A673 (cell line): ENCODE results near the gene PRR23E. TPM values are rescaled to one million over a fixed set of nuclear protein-coding genes. Genes with fewer than 3 reads are reported as not detected.

Experiments used
- BruUV-seq: library from RNA; stranded (reverse); fragments of 400-500 nt; replicated peaks from 2 replicates; lab custom pipeline; 2021; lab: Mats Ljungman, UMichigan
- CTCF ChIA-PET: fragments of 300-600 bp; sonication (Branson Sonifier 250); formaldehyde crosslinking; loops from one replicate; lab custom pipeline; 2022; ENCODE audit warnings: antibody characterized with exemption; lab: Charles Lee
- POLR2A ChIA-PET: fragments of 300-600 bp; sonication (Branson Sonifier 250); formaldehyde crosslinking; loops from one replicate; lab custom pipeline; 2022; ENCODE audit warnings: antibody characterized with exemption; ENCODE audit not compliant: low non-redundant PET; lab: Charles Lee
- DNase-seq: peaks from one replicate; pipeline ENCODE4 v3.0.0-alpha.2; 2015; ENCODE audit warnings: low spot score
- H3K27ac ChIP-seq: fragments of 200-600 bp; sonication (generic); 2 replicates; pipeline ENCODE4 v1.5.1; 2016; ENCODE audit warnings: mixed run types, low read depth, mild to moderate bottlenecking, mixed read lengths, antibody characterized with exemption, low read length; ENCODE audit not compliant: poor library complexity, severe bottlenecking
- H3K27me3 ChIP-seq: fragments of 200-600 bp; sonication (generic); replicated peaks from 2 replicates; pipeline ENCODE4 v1.6.1; 2017; ENCODE audit warnings: mixed run types, low read depth, mild to moderate bottlenecking, mixed read lengths, antibody characterized with exemption, low read length; ENCODE audit not compliant: insufficient read depth, poor library complexity
- H3K36me3 ChIP-seq: fragments of 200-600 bp; sonication (generic); 2 replicates; pipeline ENCODE4 v1.6.1; 2016; ENCODE audit warnings: mixed run types, mild to moderate bottlenecking, mixed read lengths, antibody characterized with exemption, low read length; ENCODE audit not compliant: insufficient read depth, poor library complexity, severe bottlenecking
- H3K4me1 ChIP-seq: fragments of 200-600 bp; sonication (generic); 2 replicates; pipeline ENCODE4 v1.6.1; 2017; ENCODE audit warnings: mixed run types, mild to moderate bottlenecking, mixed read lengths, antibody characterized with exemption, low read length; ENCODE audit not compliant: insufficient read depth, poor library complexity, severe bottlenecking
- H3K4me3 ChIP-seq: fragments of 200-600 bp; sonication (generic); 2 replicates; pipeline ENCODE4 v1.5.1; 2016; ENCODE audit warnings: low read depth, mixed run types, mild to moderate bottlenecking, mixed read lengths, low read length; ENCODE audit not compliant: poor library complexity, severe bottlenecking
- H3K9me3 ChIP-seq: fragments of 200-600 bp; sonication (generic); 2 replicates; pipeline ENCODE4 v1.6.1; 2016; ENCODE audit warnings: mixed run types, low read depth, mild to moderate bottlenecking, mixed read lengths, antibody characterized with exemption, low read length; ENCODE audit not compliant: poor library complexity, severe bottlenecking
- EZH2 ChIP-seq: fragments of 200-600 bp; sonication (generic); IDR thresholded peaks from 2 replicates; pipeline ENCODE4 v1.6.1; 2017; ENCODE audit warnings: borderline replicate concordance, low read depth, mild to moderate bottlenecking, mixed read lengths, antibody characterized with exemption, low read length; ENCODE audit not compliant: poor library complexity, severe bottlenecking
- intact Hi-C: fragments of 100-400 bp; cut with micrococcal nuclease; formaldehyde crosslinking; loops from one replicate; pipeline ENCODE4 v1.10.0; 2022; ENCODE audit not compliant: unreplicated experiment
- total RNA-seq: library from RNA; stranded (reverse); gene quantifications from 2 replicates; pipeline ENCODE4 v1.2.3, GENCODE V29; 2021
- TF ChIP-seq, protein P1 (sequence below): fragments of 300-800, 200-600 bp; sonication (generic); conservative IDR thresholded peaks from 2 replicates; pipeline ENCODE4 v1.5.1; 2017; ENCODE audit warnings: low read depth, mild to moderate bottlenecking, antibody characterized with exemption, low read length, moderate library complexity, mixed read lengths

The PRR23E gene
- total RNA-seq, 1 experiment from 2014 or later: not detected

DNA sequence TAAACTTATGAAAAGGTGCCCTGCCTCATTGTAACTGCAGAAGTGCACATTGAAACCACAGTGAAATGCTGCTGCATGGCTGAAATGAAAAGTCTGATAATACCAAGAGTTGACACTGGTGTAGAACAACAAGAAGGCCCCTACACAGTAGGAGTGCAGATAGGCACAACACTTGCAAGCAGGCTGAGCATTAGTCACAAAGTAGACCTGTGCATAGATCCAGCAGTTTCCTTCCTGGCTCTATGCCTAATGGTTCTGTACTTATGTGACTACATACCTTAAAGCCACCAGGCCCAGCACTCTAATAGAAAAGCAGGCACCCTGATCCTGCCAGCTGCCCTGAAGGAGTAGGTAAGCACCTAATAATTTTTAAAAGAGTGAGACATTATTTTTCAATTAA, 41.8 kb downstream of the PRR23E start:
- intact Hi-C loops: no loop called here
- ChIA-PET POLR2A (no interaction called here), CTCF (no interaction called here)
- H3K27me3 ChIP-seq: peaks cover 5% of the 10 kb centered on the region
- no TSS peak for BruUV-seq
- H3K27ac ChIP-seq: no peak overlapping the region
- DNase-seq: no peak
- H3K9me3 ChIP-seq: no peaks in the 10 kb centered on the region
- TF ChIP-seq, protein P1, sequence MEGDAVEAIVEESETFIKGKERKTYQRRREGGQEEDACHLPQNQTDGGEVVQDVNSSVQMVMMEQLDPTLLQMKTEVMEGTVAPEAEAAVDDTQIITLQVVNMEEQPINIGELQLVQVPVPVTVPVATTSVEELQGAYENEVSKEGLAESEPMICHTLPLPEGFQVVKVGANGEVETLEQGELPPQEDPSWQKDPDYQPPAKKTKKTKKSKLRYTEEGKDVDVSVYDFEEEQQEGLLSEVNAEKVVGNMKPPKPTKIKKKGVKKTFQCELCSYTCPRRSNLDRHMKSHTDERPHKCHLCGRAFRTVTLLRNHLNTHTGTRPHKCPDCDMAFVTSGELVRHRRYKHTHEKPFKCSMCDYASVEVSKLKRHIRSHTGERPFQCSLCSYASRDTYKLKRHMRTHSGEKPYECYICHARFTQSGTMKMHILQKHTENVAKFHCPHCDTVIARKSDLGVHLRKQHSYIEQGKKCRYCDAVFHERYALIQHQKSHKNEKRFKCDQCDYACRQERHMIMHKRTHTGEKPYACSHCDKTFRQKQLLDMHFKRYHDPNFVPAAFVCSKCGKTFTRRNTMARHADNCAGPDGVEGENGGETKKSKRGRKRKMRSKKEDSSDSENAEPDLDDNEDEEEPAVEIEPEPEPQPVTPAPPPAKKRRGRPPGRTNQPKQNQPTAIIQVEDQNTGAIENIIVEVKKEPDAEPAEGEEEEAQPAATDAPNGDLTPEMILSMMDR: no peak
- H3K4me1 ChIP-seq: no peaks in the 10 kb centered on the region
- H3K4me3 ChIP-seq: no peak overlapping the region
- H3K36me3 ChIP-seq: no peaks in the 10 kb centered on the region

DNA sequence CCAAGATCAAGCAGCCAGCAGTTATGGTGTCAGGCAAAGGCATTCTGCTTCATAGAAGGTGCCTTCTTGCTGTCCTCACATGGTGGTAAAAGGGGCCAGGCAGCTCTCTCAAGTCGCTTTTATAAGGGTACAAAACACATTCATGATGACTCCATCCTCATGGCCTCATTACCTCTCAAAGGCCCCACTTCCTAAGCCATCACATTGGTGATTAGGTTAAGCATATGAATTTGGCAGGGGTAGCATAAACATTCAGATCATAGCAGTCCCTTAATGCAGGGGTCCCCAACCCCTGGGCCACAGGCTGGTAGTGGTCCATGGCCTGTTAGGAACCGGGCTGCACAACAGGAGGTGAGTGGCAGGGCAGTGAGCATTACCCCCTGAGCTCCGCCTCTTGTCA, 42.8 kb downstream of the PRR23E start:
- Histone ChIP-seq H3K4me1 (no peaks in the 10 kb centered on the region), H3K36me3 (no peaks in the 10 kb centered on the region), H3K9me3 (no peaks in the 10 kb centered on the region), H3K27ac (no peak overlapping the region), H3K27me3 (peaks cover 5% of the 10 kb centered on the region), H3K4me3 (no peak overlapping the region)
- intact Hi-C loops: no loop called here
- BruUV-seq: no TSS peak
- CTCF ChIA-PET: no interaction called here
- TF ChIP-seq, protein P1: no peak
- no peak for TF ChIP-seq EZH2
- DNase-seq: no peak
- POLR2A ChIA-PET: no interaction called here

DNA sequence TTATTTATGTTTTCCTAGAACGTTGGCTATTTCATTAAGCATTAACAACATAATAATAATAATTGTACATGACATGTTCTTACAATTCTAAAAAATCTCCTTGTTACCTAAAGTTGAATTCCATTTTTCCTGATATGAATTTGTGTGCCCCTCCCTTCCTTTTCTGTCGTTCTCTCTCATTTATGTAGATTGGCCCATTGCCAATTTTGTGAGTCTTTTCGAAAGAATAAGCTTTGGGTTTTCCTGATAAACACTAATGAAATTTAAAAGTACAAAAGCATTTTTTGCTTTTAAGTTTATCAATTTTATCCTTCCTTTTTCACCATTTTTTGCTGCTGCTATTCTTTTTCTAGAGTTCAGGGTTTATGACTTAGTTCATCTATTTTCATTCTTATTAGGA, 44.9 kb downstream of the PRR23E start:
- Histone ChIP-seq H3K36me3 (no peaks in the 10 kb centered on the region), H3K9me3 (no peaks in the 10 kb centered on the region), H3K4me3 (no peak overlapping the region), H3K27me3 (peaks cover 5% of the 10 kb centered on the region), H3K4me1 (no peaks in the 10 kb centered on the region), H3K27ac (no peak overlapping the region)
- CTCF ChIA-PET: no interaction called here
- POLR2A ChIA-PET: interaction anchor here (0.6 kb wide), 1 partner anchor 27 kb away, joined by 3 read pairs; no protein-coding TSS in a partner anchor
- no TSS peak for BruUV-seq
- intact Hi-C loops: no loop called here
- DNase-seq: no peak
- TF ChIP-seq, protein P1: no peak
- no peak for TF ChIP-seq EZH2
